H1 (cell line): Measurements from ENCODE around the gene PRR5. TPM values are rescaled to one million over a fixed set of nuclear protein-coding genes. Genes with fewer than 3 reads are reported as not detected.

Source experiments
- CTCF ChIA-PET: fragments of 300-600 bp; sonication (Branson Sonifier 250); formaldehyde crosslinking; loops from one replicate; lab custom pipeline; 2021; ENCODE audit not compliant: partially characterized antibody; lab: Charles Lee
- POLR2A ChIA-PET: fragments of 300-600 bp; sonication (Branson Sonifier 250); formaldehyde crosslinking; loops from one replicate; lab custom pipeline; 2021; ENCODE audit warnings: inconsistent platforms; ENCODE audit not compliant: partially characterized antibody; lab: Charles Lee
- DNase-seq, 2 experiments: peaks; one replicate each; pipeline versions ENCODE4 v3.0.0 to v3.0.0-alpha.2; 2010 to 2022; ENCODE audit warnings: low spot score in 2 of 2, low read depth in 1 of 2, mixed read lengths in 1 of 2
- FAIRE-seq: peaks from 2 replicates; lab custom pipeline; 2011; peaks lifted over from hg19 to GRCh38; lab: Jason Lieb, UNC
- H2AFZ ChIP-seq: 2 replicates; pipeline ENCODE4 v1.8.1; 2012; ENCODE audit warnings: low read length, inconsistent platforms
- H2AK5ac ChIP-seq: 2 replicates; pipeline ENCODE4 v1.6.1; 2013; ENCODE audit warnings: low read depth, low read length
- H2BK120ac ChIP-seq: replicated peaks from 2 replicates; pipeline ENCODE3; 2013; ENCODE audit warnings: low read depth, low read length, inconsistent platforms
- H2BK12ac ChIP-seq: 2 replicates; pipeline ENCODE4 v1.6.1; 2013; ENCODE audit warnings: low read depth, low read length
- H2BK15ac ChIP-seq: 2 replicates; pipeline ENCODE4 v1.6.1; 2013; ENCODE audit warnings: low read length
- H2BK20ac ChIP-seq: 2 replicates; pipeline ENCODE4 v1.6.1; 2013; ENCODE audit warnings: low read length
- H2BK5ac ChIP-seq: 2 replicates; pipeline ENCODE4 v1.6.1; 2013; ENCODE audit warnings: low read depth, low read length
- H3K14ac ChIP-seq: 2 replicates; pipeline ENCODE4 v1.6.1; 2013; ENCODE audit warnings: inconsistent platforms; ENCODE audit not compliant: insufficient read length
- H3K18ac ChIP-seq: 2 replicates; pipeline ENCODE4 v1.6.1; 2013; ENCODE audit warnings: low read length; ENCODE audit errors: extremely low read depth
- H3K23ac ChIP-seq: 2 replicates; pipeline ENCODE4 v1.6.1; 2013; ENCODE audit warnings: inconsistent platforms; ENCODE audit not compliant: insufficient read length
- H3K23me2 ChIP-seq: 2 replicates; pipeline ENCODE4 v1.6.1; 2013; ENCODE audit warnings: low read depth, low read length
- H3K27ac ChIP-seq: 2 replicates; pipeline ENCODE4 v1.6.1; 2011; ENCODE audit warnings: low read depth, low read length, inconsistent platforms
- H3K27me3 ChIP-seq, 4 experiments: replicated peaks in 1 of 4; 1 replicate in 1 of 4; 2 replicates in 3 of 4; pipeline versions ENCODE4 v1.6.1 to v1.8.1; 2011 to 2013; ENCODE audit warnings: low read length in 3 of 4, mild to moderate bottlenecking in 3 of 4, inconsistent platforms in 2 of 4, mixed read lengths in 2 of 4, moderate library complexity in 1 of 4; ENCODE audit not compliant: control insufficient read depth in 3 of 4, insufficient read depth in 3 of 4; ENCODE audit errors: extremely low read depth in 1 of 4
- H3K36me3 ChIP-seq, 4 experiments: 2 replicates each; pipeline versions ENCODE4 v1.6.1 to v1.8.1; 2011 to 2013; ENCODE audit warnings: mild to moderate bottlenecking in 4 of 4, low read length in 3 of 4, moderate library complexity in 2 of 4, control low read depth in 1 of 4, inconsistent platforms in 1 of 4; ENCODE audit not compliant: insufficient read depth in 4 of 4, control insufficient read depth in 2 of 4
- H3K4ac ChIP-seq: replicated peaks from 2 replicates; pipeline ENCODE3; 2013; ENCODE audit warnings: low read length, low read depth, mixed read lengths, inconsistent platforms; ENCODE audit not compliant: insufficient read length
- H3K4me1 ChIP-seq, 4 experiments: replicated peaks in 1 of 4; 1 replicate in 1 of 4; 2 replicates in 3 of 4; pipeline versions ENCODE4 v1.6.1 to v1.8.1; 2011 to 2013; ENCODE audit warnings: low read length in 3 of 4, inconsistent platforms in 2 of 4, mixed read lengths in 1 of 4; ENCODE audit not compliant: insufficient read depth in 4 of 4, control insufficient read depth in 3 of 4
- H3K4me2 ChIP-seq, 2 experiments: 2 replicates each; pipeline versions ENCODE4 v1.6.1 to v1.8.1; 2011 to 2013; ENCODE audit warnings: low read depth in 2 of 2, low read length in 2 of 2, control low read depth in 1 of 2, inconsistent platforms in 1 of 2, mild to moderate bottlenecking in 1 of 2; ENCODE audit not compliant: insufficient read depth in 1 of 2
- H3K4me3 ChIP-seq, 4 experiments: fragments of 200-600, 300-600 bp in 1 of 4; sonication (generic), shearing (Covaris generic), sonication (Bioruptor Twin) in 1 of 4; 2 replicates each; pipeline versions ENCODE4 v1.5.1 to v1.8.1; 2011 to 2016; ENCODE audit warnings: low read length in 4 of 4, low read depth in 3 of 4, control low read depth in 2 of 4, inconsistent platforms in 2 of 4, mild to moderate bottlenecking in 2 of 4, mixed read lengths in 1 of 4, moderate library complexity in 1 of 4; ENCODE audit not compliant: insufficient read depth in 2 of 4; ENCODE audit errors: extremely low read depth in 1 of 4
- H3K56ac ChIP-seq: replicated peaks from 2 replicates; pipeline ENCODE3; 2013; ENCODE audit warnings: low read depth, mild to moderate bottlenecking, mixed read lengths, low read length, inconsistent platforms; ENCODE audit not compliant: insufficient read length
- H3K79me1 ChIP-seq: 2 replicates; pipeline ENCODE4 v1.6.1; 2013; ENCODE audit warnings: low read depth, low read length, control low read depth
- H3K79me2 ChIP-seq, 2 experiments: 2 replicates each; pipeline versions ENCODE4 v1.6.1 to v1.8.1; 2012 to 2013; ENCODE audit warnings: low read length in 2 of 2, mild to moderate bottlenecking in 2 of 2, inconsistent platforms in 1 of 2; ENCODE audit not compliant: insufficient read depth in 2 of 2, control insufficient read depth in 1 of 2
- H3K9ac ChIP-seq, 4 experiments: replicated peaks in 1 of 4; 1 replicate in 1 of 4; 2 replicates in 3 of 4; pipeline versions ENCODE4 v1.6.1 to v1.8.1; 2011 to 2013; ENCODE audit warnings: low read depth in 3 of 4, low read length in 3 of 4, control low read depth in 2 of 4, mild to moderate bottlenecking in 2 of 4, moderate library complexity in 2 of 4, inconsistent platforms in 1 of 4; ENCODE audit errors: extremely low read depth in 1 of 4
- H3K9me3 ChIP-seq, 2 experiments: 2 replicates each; pipeline versions ENCODE4 v1.6.1 to v1.8.1; 2012 to 2013; ENCODE audit warnings: mild to moderate bottlenecking in 2 of 2, moderate library complexity in 2 of 2, control low read depth in 1 of 2, inconsistent platforms in 1 of 2, low read depth in 1 of 2, low read length in 1 of 2, mixed read lengths in 1 of 2; ENCODE audit not compliant: insufficient read depth in 2 of 2
- H4K20me1 ChIP-seq, 2 experiments: replicated peaks in 1 of 2; 2 replicates each; pipeline versions ENCODE3 to v1.8.1; 2011 to 2013; ENCODE audit warnings: inconsistent platforms in 2 of 2, low read length in 2 of 2, mild to moderate bottlenecking in 1 of 2; ENCODE audit not compliant: insufficient read depth in 2 of 2, control insufficient read depth in 1 of 2
- H4K5ac ChIP-seq: 2 replicates; pipeline ENCODE4 v1.6.1; 2013; ENCODE audit warnings: low read length, low read depth, mixed read lengths, inconsistent platforms; ENCODE audit not compliant: insufficient read length
- H4K8ac ChIP-seq: 2 replicates; pipeline ENCODE4 v1.8.0; 2013; ENCODE audit warnings: mild to moderate bottlenecking, moderate library complexity, low read length, inconsistent platforms; ENCODE audit not compliant: insufficient read depth; ENCODE audit errors: extremely low read depth
- H4K91ac ChIP-seq: replicated peaks from 2 replicates; pipeline ENCODE3; 2013; ENCODE audit warnings: low read length, mixed read lengths, inconsistent platforms; ENCODE audit not compliant: insufficient read length
- CBX5 ChIP-seq: fragments of 300-800, 300-1000 bp; sonication (generic); IDR thresholded peaks from 2 replicates; pipeline ENCODE4 v1.7.1; 2016; ENCODE audit warnings: antibody characterized with exemption, low read length, low read depth
- MAX ChIP-seq: IDR thresholded peaks from 2 replicates; pipeline ENCODE4 v1.6.1; 2012; ENCODE audit warnings: inconsistent platforms
- WGBS, 2 experiments: shearing (Covaris generic) in 1 of 2; methylation state at CpG; one replicate each; pipeline versions ENCODE4 v1.1.6 to v1.1.7; 2013 to 2015; ENCODE audit warnings: low lambda C conversion rate in 2 of 2, mixed read lengths in 2 of 2, inconsistent platforms in 1 of 2, low coverage in 1 of 2, missing lambda C conversion rate in 1 of 2; ENCODE audit not compliant: insufficient replicate concordance in 2 of 2, insufficient coverage in 1 of 2, insufficient read length in 1 of 2; ENCODE audit errors: extremely low coverage in 1 of 2, missing lambda C conversion rate in 1 of 2; 5-methylcytosine and 5-hydroxymethylcytosine counted together
- polyA plus RNA-seq, 7 experiments: library from polyadenylated mRNA; depleted of rRNA in 3 of 7; stranded (reverse) in 5 of 7; unstranded in 2 of 7; fragments of >200 nt in 5 of 7; fragments of 200-250 nt in 2 of 7; gene quantifications; 1 replicate in 5 of 7; 2 replicates in 1 of 7; 4 replicates in 1 of 7; pipeline versions ENCODE4 v1.2.1 to v1.2.3, GENCODE V29; 2011 to 2013; ENCODE audit warnings: missing spikeins in 2 of 7, mixed read lengths in 2 of 7
- total RNA-seq: library from RNA; stranded (reverse); fragmentation: NEBNext Ultra II Directional; extraction: Animal tissue kit (Norgen Biotek cat#: 25700); gene quantifications from 2 replicates; pipeline ENCODE4 v1.2.1, GENCODE V29; 2021

The PRR5 gene
- total and polyA plus RNA-seq, 2 of the 8 experiments (the other 6 are each of a cell fraction or from before 2014, with no cell fraction given): 16.5 to 25.7 TPM

- no peak overlapping the region for H2BK20ac ChIP-seq
- ChIA-PET POLR2A (interaction anchor here (0.6 to 1.3 kb wide), 5 partner anchors 15 to 1128 kb away, joined by 3 to 4 read pairs (median 3); partner anchors contain the start of gene ARHGAP8), CTCF (interaction anchor here (0.8 to 9.3 kb wide), 8 partner anchors 10 to 1126 kb away, joined by 3 to 102 read pairs (median 3); no protein-coding TSS in a partner anchor)
- no peak overlapping the region for H3K14ac ChIP-seq
- peak overlapping the region in 1 of 2 experiments; percentile 6; a peak in 1 of 4 replicates for H3K4me2 ChIP-seq
- H2BK12ac ChIP-seq: 0 out of 2 replicates have a peak overlapping the region, but pooled peaks have one; percentile 27
- H3K4me1 ChIP-seq: peaks cover 0 to 17% (median 12%) of the 10 kb centered on the region in 4 experiments; a peak in 5 of 7 replicates
- peak in 1 of 2 experiments; percentile 60 for DNase-seq
- H3K79me1 ChIP-seq: no peaks in the 10 kb centered on the region
- H3K56ac ChIP-seq: no peak overlapping the region
- no peaks in the 10 kb centered on the region for H3K23me2 ChIP-seq
- peak overlapping the region; percentile 65; the same call in 1 of the 2 replicates for H2BK15ac ChIP-seq
- 80% methylated on average over 23 of the region's 32 CpGs; no CpG with 5 or more reads in 1 of the 2 experiments for WGBS, 2 experiments
- peak overlapping the region; percentile 91; the same call in 1 of the 2 replicates for H2AK5ac ChIP-seq
- H3K79me2 ChIP-seq: no peaks in the 10 kb centered on the region
- H3K27ac ChIP-seq: no peak overlapping the region
- no peak overlapping the region for H2AFZ ChIP-seq
- 0 out of 2 replicates have a peak overlapping the region, but pooled peaks have one; percentile 2 for H3K18ac ChIP-seq
- no peak overlapping the region for H3K23ac ChIP-seq
- H3K36me3 ChIP-seq: no peaks in the 10 kb centered on the region
- H3K9me3 ChIP-seq: no peaks in the 10 kb centered on the region
- H4K20me1 ChIP-seq: peaks cover 0 to 11% of the 10 kb centered on the region in 2 experiments
- no peaks in the 10 kb centered on the region; a peak in 1 of 7 replicates for H3K27me3 ChIP-seq
- no peak overlapping the region for H2BK120ac ChIP-seq
- no peak for FAIRE-seq
- peak overlapping the region; percentile 29 for H3K4ac ChIP-seq
- H3K4me3 ChIP-seq: no peak overlapping the region
- H4K8ac ChIP-seq: peak overlapping the region; percentile 45
- H3K9ac ChIP-seq: no peak overlapping the region
- H4K5ac ChIP-seq: no peak overlapping the region
- H2BK5ac ChIP-seq: peak overlapping the region; percentile 20; the same call in 1 of the 2 replicates
- TF ChIP-seq MAX (0 out of 2 replicates have a peak, but pooled peaks have one; percentile 0), CBX5 (no peak)
- peak overlapping the region; percentile 61 for H4K91ac ChIP-seq
Measured at GRCh38 chr22:44737406-44738346, 35.7 kb downstream of the PRR5 start.
